Measurements from ENCODE around the gene MAN2A1. TPM values are rescaled to one million over a fixed set of nuclear protein-coding genes. Genes with fewer than 3 reads are reported as not detected.
A peak's percentile ranks its signal among the peaks of the same experiment; 100 is the strongest.

Gene MAN2A1
- total RNA-seq, 1 experiment from 2014 or later, result 35.4 TPM

GRCh38 chr5:109688970-109689739 lies 572 bp upstream of the MAN2A1 start:
- Histone ChIP-seq H3K9ac (ENCODE audit: low read length) (peak overlapping the region; percentile 69), H3K36me3 (ENCODE audit: control insufficient read depth in 1 of 2, insufficient read depth in 2 of 2, low read length in 2 of 2) (no peaks in the 10 kb centered on the region), H3K79me2 (ENCODE audit: insufficient read depth, low read length) (peaks cover 31% of the 10 kb centered on the region), H3K27ac (ENCODE audit: low read depth, low read length) (peak overlapping the region; percentile 54), H4K20me1 (ENCODE audit: insufficient read depth) (no peaks in the 10 kb centered on the region), H3K4me1 (ENCODE audit: control insufficient read depth in 1 of 2, insufficient read depth in 2 of 2, low read length in 2 of 2) (peaks cover 4 to 18% of the 10 kb centered on the region in 2 experiments; a peak in 3 of 4 replicates), H3K4me3 (replicated peaks in 1 of 2; ENCODE audit: low read depth in 1 of 2, low read length in 2 of 2) (peak overlapping the region; percentile 67 to 74), H2AFZ (ENCODE audit: low read depth, low read length, poor library complexity, severe bottlenecking) (peak overlapping the region; percentile 81), H3K27me3 (ENCODE audit: insufficient read depth, low read length) (no peaks in the 10 kb centered on the region), H3K4me2 (ENCODE audit: low read length) (peak overlapping the region; percentile 88), H3K9me2 (ENCODE audit: insufficient read depth) (no peaks in the 10 kb centered on the region), H3K9me3 (ENCODE audit: control insufficient read depth in 1 of 2, insufficient read depth in 1 of 2, low read depth in 1 of 2, low read length in 2 of 2) (no peaks in the 10 kb centered on the region)
- DNase-seq (ENCODE audit: low read depth, low spot score) (peak; percentile 71), ATAC-seq (peak; percentile 85)
- BruUV-seq (replicated peaks), result no TSS peak
- peak; percentile 27; the same call in 1 of the 2 replicates for TF ChIP-seq CBX3 (IDR thresholded peaks at IDR 0.05; ENCODE audit: low read depth)
- TF ChIP-seq ZNF274 (IDR thresholded peaks at IDR 0.05; ENCODE audit: low read depth, low read length), result no peak
- TF ChIP-seq, protein P1, sequence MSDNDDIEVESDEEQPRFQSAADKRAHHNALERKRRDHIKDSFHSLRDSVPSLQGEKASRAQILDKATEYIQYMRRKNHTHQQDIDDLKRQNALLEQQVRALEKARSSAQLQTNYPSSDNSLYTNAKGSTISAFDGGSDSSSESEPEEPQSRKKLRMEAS (IDR thresholded peaks at IDR 0.05), result peak; percentile 59
- TF ChIP-seq POLR2AphosphoS5 (IDR thresholded peaks at IDR 0.05; ENCODE audit: low read depth, low read length), result peak; percentile 90
- TF ChIP-seq RAD21 (IDR thresholded peaks at IDR 0.05; ENCODE audit: low read depth), result 0 out of 2 replicates have a peak, but pooled peaks have one; percentile 10
- TF ChIP-seq POLR2A (IDR thresholded peaks at IDR 0.05; ENCODE audit: borderline replicate concordance, extremely low read depth, insufficient read depth, insufficient read length), result peak; percentile 88
- TF ChIP-seq SP1 (IDR thresholded peaks at IDR 0.05; ENCODE audit: low read depth), result peak; percentile 34; the same call in 1 of the 2 replicates
- peak; percentile 42; the same call in 1 of the 2 replicates for TF ChIP-seq SIN3A (IDR thresholded peaks at IDR 0.05; ENCODE audit: low read depth)
- no peak for TF ChIP-seq ELF1 (IDR thresholded peaks at IDR 0.05; ENCODE audit: borderline replicate concordance, low read depth)
- TF ChIP-seq ZFX (IDR thresholded peaks at IDR 0.05), result no peak
- no peak for TF ChIP-seq CTCF (IDR thresholded peaks at IDR 0.05 in 2 of 3, conservative IDR thresholded peaks at IDR 0.05 in 1 of 3; ENCODE audit: borderline replicate concordance in 1 of 3, insufficient read depth in 1 of 3, low read depth in 2 of 3, low read length in 2 of 3)
- no peak for TF ChIP-seq EGR1 (IDR thresholded peaks at IDR 0.05; ENCODE audit: low read depth)
- TF ChIP-seq, protein P2, sequence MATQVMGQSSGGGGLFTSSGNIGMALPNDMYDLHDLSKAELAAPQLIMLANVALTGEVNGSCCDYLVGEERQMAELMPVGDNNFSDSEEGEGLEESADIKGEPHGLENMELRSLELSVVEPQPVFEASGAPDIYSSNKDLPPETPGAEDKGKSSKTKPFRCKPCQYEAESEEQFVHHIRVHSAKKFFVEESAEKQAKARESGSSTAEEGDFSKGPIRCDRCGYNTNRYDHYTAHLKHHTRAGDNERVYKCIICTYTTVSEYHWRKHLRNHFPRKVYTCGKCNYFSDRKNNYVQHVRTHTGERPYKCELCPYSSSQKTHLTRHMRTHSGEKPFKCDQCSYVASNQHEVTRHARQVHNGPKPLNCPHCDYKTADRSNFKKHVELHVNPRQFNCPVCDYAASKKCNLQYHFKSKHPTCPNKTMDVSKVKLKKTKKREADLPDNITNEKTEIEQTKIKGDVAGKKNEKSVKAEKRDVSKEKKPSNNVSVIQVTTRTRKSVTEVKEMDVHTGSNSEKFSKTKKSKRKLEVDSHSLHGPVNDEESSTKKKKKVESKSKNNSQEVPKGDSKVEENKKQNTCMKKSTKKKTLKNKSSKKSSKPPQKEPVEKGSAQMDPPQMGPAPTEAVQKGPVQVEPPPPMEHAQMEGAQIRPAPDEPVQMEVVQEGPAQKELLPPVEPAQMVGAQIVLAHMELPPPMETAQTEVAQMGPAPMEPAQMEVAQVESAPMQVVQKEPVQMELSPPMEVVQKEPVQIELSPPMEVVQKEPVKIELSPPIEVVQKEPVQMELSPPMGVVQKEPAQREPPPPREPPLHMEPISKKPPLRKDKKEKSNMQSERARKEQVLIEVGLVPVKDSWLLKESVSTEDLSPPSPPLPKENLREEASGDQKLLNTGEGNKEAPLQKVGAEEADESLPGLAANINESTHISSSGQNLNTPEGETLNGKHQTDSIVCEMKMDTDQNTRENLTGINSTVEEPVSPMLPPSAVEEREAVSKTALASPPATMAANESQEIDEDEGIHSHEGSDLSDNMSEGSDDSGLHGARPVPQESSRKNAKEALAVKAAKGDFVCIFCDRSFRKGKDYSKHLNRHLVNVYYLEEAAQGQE (IDR thresholded peaks at IDR 0.05; ENCODE audit: low read depth), result no peak
- no peak for TF ChIP-seq FOSL1 (IDR thresholded peaks at IDR 0.05; ENCODE audit: low read depth)
- peak; percentile 10 for TF ChIP-seq YY1 (IDR thresholded peaks at IDR 0.05; ENCODE audit: extremely low read depth, insufficient replicate concordance, low read depth, low read length)
- TF ChIP-seq, protein P3, sequence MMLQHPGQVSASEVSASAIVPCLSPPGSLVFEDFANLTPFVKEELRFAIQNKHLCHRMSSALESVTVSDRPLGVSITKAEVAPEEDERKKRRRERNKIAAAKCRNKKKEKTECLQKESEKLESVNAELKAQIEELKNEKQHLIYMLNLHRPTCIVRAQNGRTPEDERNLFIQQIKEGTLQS (IDR thresholded peaks at IDR 0.05), result no peak
- intact Hi-C loops (cut with micrococcal nuclease), result loop anchor here (5.0 to 10.0 kb wide), 3 partner anchors 767 to 1044 kb away; no protein-coding TSS in a partner anchor
- POLR2A ChIA-PET, result interaction anchor here (1.3 kb wide), 1 partner anchor 119 kb away, joined by 5 read pairs; no protein-coding TSS in a partner anchor
- CTCF ChIA-PET, result interaction anchor here (1.1 to 1.3 kb wide), 2 partner anchors 97 to 1008 kb away, joined by 4 to 5 read pairs; no protein-coding TSS in a partner anchor
- RAD21 ChIA-PET (ENCODE audit: low non-redundant PET in 1 of 2, low total read pairs in 2 of 2, uncharacterized antibody in 2 of 2, unreplicated experiment in 2 of 2), result no interaction called here

All from HCT116 (cell line).